T-helper 2 cell treated with Interferon-gamma antibody and Interleukin-4, amounts not matched to agents 100 ng/mL and 5 ng/mL, for 36 hours (primary cell): Measurements from ENCODE around the gene NSG1. TPM values are rescaled to one million over a fixed set of nuclear protein-coding genes. Genes with fewer than 3 reads are reported as not detected.
"Not testable (repeated sequence)": the region's sequence is repeated elsewhere in the genome, so short reads cannot be mapped to it uniquely, and the experiment has no call there.

ENCODE experiments used
- intact Hi-C: fragments of 100-400 bp; cut with micrococcal nuclease; formaldehyde crosslinking; loops from one replicate; pipeline ENCODE4 v1.15.1; 2023
- total RNA-seq: library from RNA; stranded (reverse); gene quantifications from 2 replicates; pipeline ENCODE4 v1.2.3, GENCODE V29; 2022

The NSG1 gene
- total RNA-seq, 1 donor from 2014 or later, result 0.59 TPM

DNA sequence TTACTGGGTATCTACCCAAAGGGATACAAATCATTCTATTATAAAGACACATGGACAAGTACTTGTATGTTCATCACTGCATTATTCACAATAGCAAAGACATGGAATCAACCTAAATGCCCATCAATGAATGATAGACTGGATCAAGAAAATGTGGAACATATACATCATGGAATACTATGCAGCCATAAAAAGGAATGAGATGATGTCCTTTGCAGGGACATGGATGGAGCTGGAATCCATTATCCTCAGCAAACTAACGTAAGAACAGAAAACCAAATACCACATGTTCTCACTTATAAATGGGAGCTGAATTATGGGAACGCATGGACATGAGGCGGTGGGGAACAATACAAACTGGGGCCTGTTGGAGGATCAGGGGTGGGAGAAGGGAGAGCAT, 78.3 kb downstream of the NSG1 start:
- intact Hi-C loops, result not testable (repeated sequence)

Other genes starting within 250 kb of the NSG1 start
- not detected in 2 replicates for gene OTOP1, start 160.2 kb upstream of the NSG1 start, total RNA-seq
- 12.6 and 13.5 TPM in 2 replicates for gene TMEM128, start 138.9 kb upstream of the NSG1 start, total RNA-seq
- 35.0 and 35.9 TPM in 2 replicates for gene LYAR, start 96.9 kb upstream of the NSG1 start, total RNA-seq
- gene ZBTB49, start 96.9 kb upstream of the NSG1 start, total RNA-seq, result 3.7 and 9.4 TPM in 2 replicates
- gene STX18, start 154.9 kb downstream of the NSG1 start, total RNA-seq, result 21.8 and 22.3 TPM in 2 replicates